Keratinocyte (primary cell): Measurements from ENCODE around the gene PLAAT1. TPM values are rescaled to one million over a fixed set of nuclear protein-coding genes. Genes with fewer than 3 reads are reported as not detected.

Experiments
- DNase-seq: peaks from one replicate; pipeline ENCODE4 v3.0.0-alpha.2; 2011; ENCODE audit warnings: low read depth, missing footprints, low spot score
- FAIRE-seq: peaks from 2 replicates; lab custom pipeline; 2011; peaks lifted over from hg19 to GRCh38; lab: Jason Lieb, UNC
- H2AFZ ChIP-seq: 2 replicates; pipeline ENCODE4 v1.6.0; 2012; ENCODE audit warnings: low read length, control low read depth, inconsistent platforms; ENCODE audit not compliant: control insufficient read depth
- H3K27ac ChIP-seq: 2 replicates; pipeline ENCODE4 v1.5.1; 2011; ENCODE audit warnings: low read length; ENCODE audit not compliant: control insufficient read depth, insufficient read depth
- H3K27me3 ChIP-seq: 3 replicates; pipeline ENCODE4 v1.6.0; 2011; ENCODE audit warnings: low read length; ENCODE audit not compliant: control insufficient read depth, insufficient read depth; ENCODE audit errors: extremely low read depth
- H3K36me3 ChIP-seq, 2 experiments: 2 replicates in 1 of 2; 3 replicates in 1 of 2; pipeline ENCODE4 v1.5.1; 2011; ENCODE audit warnings: low read length in 2 of 2, mild to moderate bottlenecking in 1 of 2; ENCODE audit not compliant: control insufficient read depth in 2 of 2, insufficient read depth in 2 of 2; ENCODE audit errors: extremely low read depth in 1 of 2
- H3K4me1 ChIP-seq: 3 replicates; pipeline ENCODE4 v1.5.1; 2011; ENCODE audit warnings: low read length; ENCODE audit not compliant: control insufficient read depth, insufficient read depth; ENCODE audit errors: extremely low read depth
- H3K4me2 ChIP-seq: 3 replicates; pipeline ENCODE4 v1.6.0; 2011; ENCODE audit warnings: low read depth, low read length; ENCODE audit not compliant: control insufficient read depth, insufficient read depth; ENCODE audit errors: extremely low read depth
- H3K4me3 ChIP-seq, 3 experiments: fragments of 200-600 bp in 1 of 3; sonication (generic) in 1 of 3; 2 replicates in 2 of 3; 3 replicates in 1 of 3; pipeline ENCODE4 v1.5.1; 2011 to 2016; ENCODE audit warnings: low read length in 3 of 3, mild to moderate bottlenecking in 3 of 3, control low read depth in 2 of 3, inconsistent platforms in 1 of 3, low read depth in 1 of 3, mixed read lengths in 1 of 3, mixed run types in 1 of 3, moderate library complexity in 1 of 3; ENCODE audit not compliant: control insufficient read depth in 2 of 3, insufficient read depth in 2 of 3; ENCODE audit errors: extremely low read depth in 1 of 3
- H3K79me2 ChIP-seq: 2 replicates; pipeline ENCODE4 v1.6.0; 2012; ENCODE audit warnings: low read length; ENCODE audit not compliant: control insufficient read depth, insufficient read depth
- H3K9ac ChIP-seq: 3 replicates; pipeline ENCODE4 v1.6.0; 2011; ENCODE audit warnings: low read length; ENCODE audit not compliant: control insufficient read depth, insufficient read depth; ENCODE audit errors: extremely low read depth
- H3K9me1 ChIP-seq: 3 replicates; pipeline ENCODE4 v1.6.0; 2011; ENCODE audit warnings: low read length; ENCODE audit not compliant: control insufficient read depth, insufficient read depth; ENCODE audit errors: extremely low read depth
- H3K9me3 ChIP-seq: 2 replicates; pipeline ENCODE4 v1.5.1; 2012; ENCODE audit warnings: low read depth, low read length; ENCODE audit not compliant: control insufficient read depth
- H4K20me1 ChIP-seq: 3 replicates; pipeline ENCODE4 v1.6.0; 2011; ENCODE audit warnings: low read length; ENCODE audit not compliant: control insufficient read depth, insufficient read depth; ENCODE audit errors: extremely low read depth
- CTCF ChIP-seq, 3 experiments: IDR thresholded peaks in 1 of 3; conservative IDR thresholded peaks in 1 of 3; optimal IDR thresholded peaks in 1 of 3; 2 replicates in 2 of 3; 3 replicates in 1 of 3; pipeline versions ENCODE3 to v1.5.1; 2011; ENCODE audit warnings: low read length in 3 of 3, mild to moderate bottlenecking in 3 of 3, moderate library complexity in 2 of 3, control low read depth in 1 of 3, inconsistent platforms in 1 of 3; ENCODE audit not compliant: insufficient read depth in 2 of 3; ENCODE audit errors: extremely low read depth in 1 of 3
- EZH2 ChIP-seq: IDR thresholded peaks from one replicate; pipeline ENCODE4 v1.6.1; 2012; ENCODE audit warnings: inconsistent platforms, mild to moderate bottlenecking, low read length, moderate library complexity
- dilution Hi-C: fragments of 300-500 bp; cut with MboI; formaldehyde crosslinking; loops from one replicate; pipeline ENCODE4 v1.7.0; 2020; ENCODE audit warnings: low sequenced_read_pairs; ENCODE audit not compliant: extremely low pct_ligation_motif_present
- polyA plus RNA-seq, 5 experiments: library from polyadenylated mRNA; depleted of rRNA in 3 of 5; stranded (reverse) in 3 of 5; stranded (forward) in 1 of 5; unstranded in 1 of 5; fragments of >200 nt; gene quantifications; 1 replicate in 1 of 5; 2 replicates in 3 of 5; 3 replicates in 1 of 5; pipeline versions ENCODE4 v1.2.1 to v1.2.3, GENCODE V29; 2011 to 2012; ENCODE audit warnings: missing spikeins in 2 of 5, low read depth in 1 of 5, low replicate concordance in 1 of 5

PLAAT1 gene
- polyA plus RNA-seq, 1 donor (not counting 4 experiments of a cell fraction or from before 2014, with no cell fraction given), result 0.55 TPM

GRCh38 chr3:193228206-193228605 is 12.8 kb upstream of the PLAAT1 start:
- H3K4me3 ChIP-seq, result no peak overlapping the region
- H3K4me1 ChIP-seq, result no peaks in the 10 kb centered on the region
- dilution Hi-C loops, result no loop called here
- TF ChIP-seq CTCF (optimal IDR thresholded peaks at IDR 0.05 in 1 of 3, IDR thresholded peaks at IDR 0.05 in 1 of 3, conservative IDR thresholded peaks at IDR 0.05 in 1 of 3; ENCODE audit: extremely low read depth in 1 of 3, insufficient read depth in 2 of 3, low read length in 3 of 3) (no peak), EZH2 (no peak)
- no peaks in the 10 kb centered on the region for H3K36me3 ChIP-seq
- no peak overlapping the region for H3K27ac ChIP-seq
- no peaks in the 10 kb centered on the region for H3K79me2 ChIP-seq
- no peak for DNase-seq
- no peak overlapping the region for H3K9ac ChIP-seq
- no peak for FAIRE-seq
- H2AFZ ChIP-seq, result no peak overlapping the region
- no peaks in the 10 kb centered on the region for H3K27me3 ChIP-seq
- H3K9me1 ChIP-seq, result no peaks in the 10 kb centered on the region
- no peak overlapping the region for H3K4me2 ChIP-seq
- no peaks in the 10 kb centered on the region for H3K9me3 ChIP-seq
- H4K20me1 ChIP-seq, result no peaks in the 10 kb centered on the region

- TF ChIP-seq EZH2 (no peak), CTCF (optimal IDR thresholded peaks at IDR 0.05 in 1 of 3, IDR thresholded peaks at IDR 0.05 in 1 of 3, conservative IDR thresholded peaks at IDR 0.05 in 1 of 3; ENCODE audit: extremely low read depth in 1 of 3, insufficient read depth in 2 of 3, low read length in 3 of 3) (no peak)
- no peak for DNase-seq
- no peak overlapping the region for H3K9ac ChIP-seq
- FAIRE-seq, result no peak
- no peaks in the 10 kb centered on the region for H3K4me1 ChIP-seq
- no peak overlapping the region for H2AFZ ChIP-seq
- no peaks in the 10 kb centered on the region for H3K9me3 ChIP-seq
- no peaks in the 10 kb centered on the region for H3K9me1 ChIP-seq
- H3K27me3 ChIP-seq, result no peaks in the 10 kb centered on the region
- dilution Hi-C loops, result no loop called here
- no peak overlapping the region for H3K4me2 ChIP-seq
- H3K36me3 ChIP-seq, result no peaks in the 10 kb centered on the region
- H4K20me1 ChIP-seq, result no peaks in the 10 kb centered on the region
- H3K27ac ChIP-seq, result no peak overlapping the region
- no peaks in the 10 kb centered on the region for H3K79me2 ChIP-seq
- no peak overlapping the region for H3K4me3 ChIP-seq
Measured at GRCh38 chr3:193229851-193230420, 11.1 kb upstream of the PLAAT1 start.
